HG03378 (cell line): ENCODE measurements around the gene PNPLA7.
"Not testable (repeated sequence)": the region's sequence is repeated elsewhere in the genome, so short reads cannot be mapped to it uniquely, and the experiment has no call there.

Source experiments
- ATAC-seq: cut with Tn5 transposase; IDR thresholded peaks from one replicate; pipeline ENCODE4 v1.9.1; 2021; ENCODE audit warnings: mild to moderate bottlenecking, moderate library complexity; ENCODE audit not compliant: unreplicated experiment

PNPLA7 gene

DNA sequence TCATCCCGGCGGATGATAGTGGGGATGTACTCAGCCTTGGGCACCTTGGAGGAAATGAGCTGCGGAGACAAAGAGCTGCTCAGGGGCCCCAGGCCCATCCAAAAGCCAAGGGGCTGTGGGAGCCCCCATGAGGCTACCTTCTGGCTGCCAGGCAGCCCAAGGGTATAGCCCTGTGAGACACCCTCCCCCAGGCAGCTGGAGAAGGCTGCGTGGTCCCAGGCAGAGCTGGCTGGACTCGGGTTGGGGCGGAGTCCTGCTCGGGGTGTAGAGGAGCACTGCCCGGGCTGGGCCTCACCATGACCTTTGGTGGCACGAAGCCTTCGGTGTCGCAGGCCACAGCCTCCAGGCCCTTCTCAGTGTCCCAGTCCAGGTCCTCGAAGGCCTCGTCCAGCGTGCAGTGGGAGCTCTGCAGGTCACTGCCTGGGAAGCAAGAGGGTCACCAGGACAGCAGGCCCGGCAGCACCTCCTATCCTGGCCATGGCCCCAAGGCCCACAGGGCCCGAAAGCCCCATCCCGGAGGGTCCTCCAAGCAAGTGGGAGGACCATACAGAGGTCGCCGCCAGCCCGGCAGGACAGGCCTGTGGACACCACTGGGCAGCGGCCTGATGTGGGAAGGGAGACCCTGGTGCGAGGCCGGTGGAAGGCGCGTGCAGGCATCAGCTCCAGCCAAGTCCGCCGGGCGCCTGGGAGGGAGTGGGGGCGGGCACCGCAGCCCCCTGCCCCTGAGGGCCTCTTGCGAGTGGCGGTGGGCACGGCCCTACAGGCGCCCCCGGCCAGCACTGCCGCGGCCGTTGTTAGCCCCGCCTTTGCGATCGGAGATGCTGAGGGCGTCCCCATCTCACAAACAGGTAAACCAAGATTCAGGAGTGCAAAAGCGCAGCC lies 97.2 kb downstream of the PNPLA7 start:
- ATAC-seq = no peak

- ATAC-seq = no peak
Observed at GRCh38 chr9:137452006-137452760, 98.0 kb downstream of the PNPLA7 start.

DNA sequence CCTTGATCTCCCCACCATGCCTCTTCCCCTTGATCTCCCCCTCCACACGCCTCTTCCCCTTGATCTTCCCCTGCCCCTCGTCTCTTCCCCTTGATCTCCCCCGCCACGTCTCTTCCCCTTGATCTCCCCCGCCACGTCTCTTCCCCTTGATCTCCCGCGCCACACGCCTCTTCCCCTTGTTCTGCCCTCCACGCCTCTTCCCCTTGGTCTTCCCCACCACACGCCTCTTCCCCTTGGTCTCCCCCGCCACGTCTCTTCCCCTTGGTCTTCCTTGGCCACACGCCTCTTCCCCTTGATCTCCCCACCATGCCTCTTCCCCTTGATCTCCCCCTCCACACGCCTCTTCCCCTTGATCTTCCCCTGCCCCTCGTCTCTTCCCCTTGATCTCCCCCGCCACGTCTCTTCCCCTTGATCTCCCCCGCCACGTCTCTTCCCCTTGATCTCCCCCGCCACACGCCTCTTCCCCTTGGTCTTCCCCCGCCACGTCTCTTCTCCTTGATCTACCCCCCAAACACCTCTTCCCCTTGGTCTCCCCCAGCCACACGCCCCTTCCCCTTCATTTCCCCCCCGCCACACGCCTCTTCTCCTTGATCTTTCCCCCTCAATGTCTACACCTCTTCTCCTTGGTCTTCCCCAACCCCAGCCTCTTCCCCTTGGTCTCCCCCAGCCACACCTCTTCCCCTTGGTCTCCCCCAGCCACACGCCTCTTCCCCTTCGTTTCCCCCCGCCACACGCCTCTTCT lies 98.8 kb downstream of the PNPLA7 start:
- ATAC-seq = not testable (repeated sequence)

GRCh38 chr9:137450539-137451222 lies 99.5 kb downstream of the PNPLA7 start:
- ATAC-seq = not testable (repeated sequence)

- no peak for ATAC-seq
Observed at GRCh38 chr9:137449931-137450538, 100.2 kb downstream of the PNPLA7 start.

DNA sequence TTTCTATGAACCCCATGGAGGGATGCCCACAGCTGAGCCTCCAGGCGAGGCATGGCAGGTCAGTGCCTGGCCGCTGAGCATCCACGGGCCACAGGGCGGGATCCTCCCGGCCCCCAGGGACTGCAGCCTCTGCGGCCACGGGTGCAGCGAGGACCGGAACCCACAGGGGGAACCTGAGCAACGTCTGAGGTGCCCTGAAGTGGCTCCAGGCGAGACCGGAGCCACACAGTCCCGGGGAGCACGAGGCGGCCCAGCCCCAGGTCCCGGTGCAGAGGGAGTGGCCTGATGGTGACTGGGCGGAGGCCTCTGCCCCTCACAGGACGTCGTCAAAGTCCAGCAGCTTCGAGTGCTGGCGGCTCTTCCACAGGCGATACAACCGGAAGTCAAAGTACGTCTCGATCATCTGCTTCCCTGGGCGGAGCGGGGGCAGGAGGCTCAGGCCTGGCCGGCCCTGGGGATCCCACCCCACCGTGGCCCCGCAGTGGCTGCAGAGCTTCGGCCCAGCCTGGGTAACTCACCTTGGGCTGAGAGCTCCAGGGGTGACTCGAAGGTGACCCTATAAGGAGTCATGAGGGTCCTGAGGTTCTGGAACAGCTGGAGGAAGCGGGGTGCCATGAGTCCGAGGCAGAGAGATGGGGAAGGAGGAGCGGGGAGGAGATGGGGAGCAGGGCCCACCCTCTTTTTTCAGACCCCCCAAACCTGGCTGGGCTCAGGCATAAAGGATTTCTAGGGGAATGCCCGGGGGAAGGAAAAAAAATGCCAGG lies 100.9 kb downstream of the PNPLA7 start:
- no peak for ATAC-seq

DNA sequence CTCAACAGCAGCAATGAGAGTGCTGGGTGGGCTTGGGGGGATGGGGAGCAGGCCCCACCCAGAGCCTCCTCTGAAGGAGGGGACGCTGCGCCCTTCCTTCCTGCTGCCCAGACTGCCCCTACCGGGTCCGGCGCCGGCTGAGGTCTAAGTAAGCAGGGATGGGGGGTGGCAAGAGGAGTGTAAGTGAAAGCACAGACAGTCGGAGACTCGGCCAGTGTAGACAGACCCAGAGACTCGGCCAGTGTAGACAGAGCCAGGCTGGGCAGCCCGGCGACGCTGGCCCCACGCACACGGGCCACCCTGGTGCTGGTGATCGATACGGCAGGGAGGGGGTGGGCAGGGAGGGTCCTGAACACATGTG lies 101.6 kb downstream of the PNPLA7 start:
- no peak for ATAC-seq

- ATAC-seq = no peak
Observed at GRCh38 chr9:137447722-137448601, 102.2 kb downstream of the PNPLA7 start.

DNA sequence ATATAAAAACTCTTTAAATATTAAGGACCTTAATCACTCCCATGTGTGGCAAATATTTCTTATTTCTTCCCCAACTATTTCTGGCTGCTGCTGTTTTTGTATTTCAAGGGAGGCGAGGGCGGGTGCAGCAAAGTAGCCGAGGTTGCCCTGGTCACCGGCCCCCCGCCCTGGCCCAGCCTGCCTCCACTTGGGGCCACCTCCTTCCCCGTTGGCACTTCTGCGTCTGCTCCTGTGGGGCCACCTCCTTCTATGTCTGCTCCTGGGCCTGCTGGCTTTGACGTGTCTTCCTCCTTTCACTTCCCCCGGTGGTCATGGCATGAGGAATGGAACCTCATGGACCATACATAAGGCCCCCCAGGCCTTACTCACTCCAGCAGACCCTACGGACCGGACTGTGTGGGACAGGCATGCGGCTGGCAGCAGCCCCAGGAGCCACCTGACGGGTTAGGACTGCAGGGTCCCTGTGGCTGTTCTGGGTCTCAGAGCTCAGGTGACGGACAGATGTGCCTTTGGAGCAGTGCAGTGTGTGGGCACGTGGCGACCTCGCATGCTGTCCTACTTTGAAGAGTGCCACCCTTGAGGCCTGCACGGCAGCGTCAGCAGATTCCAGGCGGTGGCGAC lies 103.2 kb downstream of the PNPLA7 start:
- ATAC-seq = no peak

- no peak for ATAC-seq
Observed at GRCh38 chr9:137445930-137446431, 104.2 kb downstream of the PNPLA7 start.

DNA sequence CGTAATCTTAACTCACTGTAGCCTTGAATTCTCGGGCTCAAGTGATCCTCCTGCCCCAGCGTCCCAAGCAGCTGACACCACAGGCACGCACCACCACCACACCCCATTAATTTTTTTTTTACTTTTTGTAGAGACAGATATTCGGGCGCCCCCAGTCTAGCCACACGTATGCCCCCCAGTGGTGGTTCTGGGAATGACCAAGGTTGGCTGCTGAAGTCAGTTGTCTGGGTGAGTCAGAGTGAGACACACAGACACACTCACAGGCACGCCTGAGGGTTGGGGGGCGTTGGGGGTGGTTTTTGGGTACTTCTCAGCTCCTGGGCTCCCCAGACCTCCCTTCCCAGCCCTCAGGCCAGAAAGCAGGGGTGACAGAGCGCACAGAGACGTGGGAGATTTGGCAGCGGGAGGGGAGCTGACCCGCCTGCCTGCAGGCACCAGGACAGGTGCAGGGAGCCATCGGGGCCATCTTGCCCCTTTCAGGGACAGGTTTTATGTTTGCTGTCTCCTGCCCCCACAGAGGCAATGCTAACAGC lies 104.9 kb downstream of the PNPLA7 start:
- ATAC-seq = peak; percentile 50

- ATAC-seq = no peak
Observed at GRCh38 chr9:137444106-137444790, 106.0 kb downstream of the PNPLA7 start.

- ATAC-seq = no peak
Observed at GRCh38 chr9:137441935-137442321, 108.3 kb downstream of the PNPLA7 start.

- ATAC-seq = no peak
Observed at GRCh38 chr9:137441289-137441934, 108.8 kb downstream of the PNPLA7 start, which contains the start of gene ENTPD8. TSS of gene ENTPD8 (minus strand) at chr9:137441357. CDS start at chr9:137438285, 3,072 bp downstream.

DNA sequence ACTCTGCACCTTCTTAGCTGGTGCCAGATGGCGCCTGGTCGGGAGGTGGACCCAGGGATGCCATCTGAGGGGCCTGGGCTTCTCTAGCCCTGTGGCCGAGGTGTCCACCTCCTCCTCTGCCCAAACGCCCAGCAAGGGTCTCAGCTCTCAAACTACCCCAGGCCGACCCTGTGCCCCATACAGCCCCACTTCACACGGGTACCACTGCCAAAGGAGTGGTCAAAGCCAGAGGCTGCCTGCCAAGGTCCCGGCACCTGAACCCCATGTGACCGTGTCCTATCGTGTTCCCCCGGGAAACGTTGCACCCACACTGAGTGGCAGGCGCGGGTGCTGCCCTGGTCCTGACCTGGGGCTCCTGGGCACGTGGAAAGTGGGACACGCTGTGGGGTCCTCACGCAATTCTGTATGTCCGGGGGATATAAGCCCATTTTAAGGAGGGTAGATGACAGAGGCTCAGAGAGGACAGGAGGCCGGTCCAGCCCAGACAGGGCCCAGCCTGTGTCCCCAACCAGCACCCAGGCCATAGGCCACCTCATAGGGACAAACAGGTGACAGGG lies 111.0 kb downstream of the PNPLA7 start:
- ATAC-seq = no peak

DNA sequence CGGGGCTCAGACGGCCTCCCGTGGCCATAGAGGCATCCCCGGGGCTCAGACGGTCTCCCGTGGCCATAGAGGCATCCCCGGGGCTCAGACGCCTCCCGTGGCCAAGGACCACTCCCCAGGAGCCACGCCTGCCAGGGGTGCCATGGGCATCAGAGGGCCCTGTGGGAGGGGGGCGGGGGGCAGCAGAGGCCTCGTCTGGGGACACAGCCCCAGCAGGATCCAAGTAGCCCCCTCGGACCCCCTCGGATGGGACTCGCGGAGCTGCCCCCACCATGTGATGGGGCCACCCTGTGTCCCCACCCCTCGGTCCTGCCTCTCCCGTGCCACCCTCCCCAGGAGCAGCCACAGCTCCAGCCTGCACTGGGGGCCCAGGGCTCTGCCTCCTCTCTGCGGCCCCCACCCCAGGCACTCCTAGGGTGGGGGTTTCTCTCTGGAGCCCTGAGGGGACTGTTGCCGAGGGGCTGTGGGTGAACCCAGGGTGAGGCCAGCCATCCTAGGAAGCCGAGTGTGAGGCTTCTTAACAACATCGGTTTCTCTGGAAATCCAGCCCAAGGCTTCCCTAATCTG lies 111.5 kb downstream of the PNPLA7 start:
- ATAC-seq = no peak
